DOHH2 (cell line): ENCODE measurements around the gene SBNO2.
A peak's percentile ranks its signal among the peaks of the same experiment; 100 is the strongest.

Experiments used
- H3F3A ChIP-seq: fragments of 200-600 bp; sonication (generic), shearing (Covaris generic); 2 replicates; pipeline ENCODE4 v1.6.0; 2016; ENCODE audit warnings: antibody characterized with exemption, mild to moderate bottlenecking; ENCODE audit not compliant: control insufficient read depth, insufficient read depth
- H3K27ac ChIP-seq: fragments of 200-600 bp; sonication (generic); 2 replicates; pipeline ENCODE4 v1.5.1; 2014; ENCODE audit warnings: low read depth, mild to moderate bottlenecking, low read length, moderate library complexity
- H3K27me3 ChIP-seq: fragments of 200-600 bp; sonication (generic); 2 replicates; pipeline ENCODE4 v1.6.1; 2014; ENCODE audit warnings: mild to moderate bottlenecking, low read length, mixed read lengths; ENCODE audit not compliant: control insufficient read depth
- H3K36me3 ChIP-seq: fragments of 200-600 bp; sonication (generic); 2 replicates; pipeline ENCODE4 v1.6.1; 2014; ENCODE audit warnings: mild to moderate bottlenecking, low read length, moderate library complexity, mixed read lengths; ENCODE audit not compliant: control insufficient read depth
- H3K4me1 ChIP-seq: fragments of 200-600 bp; sonication (generic); 2 replicates; pipeline ENCODE4 v1.6.1; 2014; ENCODE audit warnings: mild to moderate bottlenecking, low read length, mixed read lengths; ENCODE audit not compliant: control insufficient read depth
- H3K4me2 ChIP-seq: fragments of 200-600 bp; sonication (generic); 2 replicates; pipeline ENCODE4 v1.6.0; 2014; ENCODE audit warnings: mild to moderate bottlenecking, low read length, moderate library complexity
- H3K4me3 ChIP-seq: fragments of 200-600 bp; sonication (generic); 2 replicates; pipeline ENCODE4 v1.5.1; 2014; ENCODE audit warnings: mild to moderate bottlenecking, low read length, mixed read lengths
- H3K79me2 ChIP-seq: fragments of 200-600 bp; sonication (generic); 2 replicates; pipeline ENCODE4 v1.6.1; 2014; ENCODE audit warnings: mild to moderate bottlenecking, low read length, mixed read lengths; ENCODE audit not compliant: control insufficient read depth
- H3K9me2 ChIP-seq: fragments of 200-600 bp; sonication (generic); replicated peaks from 2 replicates; pipeline ENCODE4 v1.6.1; 2014; ENCODE audit warnings: mild to moderate bottlenecking, low read length, mixed read lengths; ENCODE audit not compliant: control insufficient read depth
- H3K9me3 ChIP-seq: fragments of 200-600 bp; sonication (generic); 2 replicates; pipeline ENCODE4 v1.6.1; 2014; ENCODE audit warnings: antibody characterized with exemption, low read length, mixed read lengths; ENCODE audit not compliant: control insufficient read depth, insufficient read depth
- H4K20me1 ChIP-seq: fragments of 200-600 bp; sonication (generic); 2 replicates; pipeline ENCODE4 v1.6.0; 2014; ENCODE audit warnings: low read depth, mild to moderate bottlenecking, antibody characterized with exemption, low read length, moderate library complexity; ENCODE audit not compliant: control insufficient read depth, insufficient read depth
- CTCF ChIP-seq: fragments of 200-600 bp; sonication (generic); IDR thresholded peaks from one replicate; pipeline ENCODE4 v1.5.1; 2014; ENCODE audit warnings: antibody characterized with exemption, mild to moderate bottlenecking, low read depth, low read length; ENCODE audit not compliant: poor library complexity, severe bottlenecking
- EZH2phosphoT487 ChIP-seq: fragments of 200-600 bp; sonication (generic); IDR thresholded peaks from 2 replicates; pipeline ENCODE4 v1.6.1; 2017; ENCODE audit warnings: borderline replicate concordance, mild to moderate bottlenecking, antibody characterized with exemption, low read length, moderate library complexity, mixed read lengths

SBNO2 gene

GRCh38 chr19:1090731-1091543 is 83.1 kb downstream of the SBNO2 start:
- peaks cover 14% of the 10 kb centered on the region for H3F3A ChIP-seq
- H3K27ac ChIP-seq = no peak overlapping the region
- H3K27me3 ChIP-seq = no peaks in the 10 kb centered on the region
- peaks cover 43% of the 10 kb centered on the region for H3K79me2 ChIP-seq
- H3K4me3 ChIP-seq = no peak overlapping the region
- no peaks in the 10 kb centered on the region for H3K9me2 ChIP-seq
- no peak for TF ChIP-seq EZH2phosphoT487
- TF ChIP-seq CTCF = no peak
- peaks cover 15% of the 10 kb centered on the region for H4K20me1 ChIP-seq
- H3K4me2 ChIP-seq = no peak overlapping the region
- peaks cover 50% of the 10 kb centered on the region for H3K4me1 ChIP-seq
- H3K36me3 ChIP-seq = peaks cover 77% of the 10 kb centered on the region
- no peaks in the 10 kb centered on the region for H3K9me3 ChIP-seq

- no peaks in the 10 kb centered on the region for H3K27me3 ChIP-seq
- no peaks in the 10 kb centered on the region for H3K9me2 ChIP-seq
- H3K4me3 ChIP-seq = no peak overlapping the region
- H3F3A ChIP-seq = peaks cover 13% of the 10 kb centered on the region
- H3K79me2 ChIP-seq = peaks cover 39% of the 10 kb centered on the region
- no peak overlapping the region for H3K4me2 ChIP-seq
- peaks cover 88% of the 10 kb centered on the region for H3K36me3 ChIP-seq
- TF ChIP-seq EZH2phosphoT487 (no peak), CTCF (no peak)
- H3K9me3 ChIP-seq = no peaks in the 10 kb centered on the region
- peaks cover 15% of the 10 kb centered on the region for H4K20me1 ChIP-seq
- no peak overlapping the region for H3K27ac ChIP-seq
- H3K4me1 ChIP-seq = peaks cover 44% of the 10 kb centered on the region
Observed at GRCh38 chr19:1089891-1090290, 84.2 kb downstream of the SBNO2 start.

- peaks cover 88% of the 10 kb centered on the region for H3K36me3 ChIP-seq
- no peaks in the 10 kb centered on the region for H3K27me3 ChIP-seq
- H3K4me3 ChIP-seq = no peak overlapping the region
- peaks cover 33% of the 10 kb centered on the region for H3K79me2 ChIP-seq
- peaks cover 10% of the 10 kb centered on the region for H4K20me1 ChIP-seq
- peaks cover 13% of the 10 kb centered on the region for H3F3A ChIP-seq
- peak overlapping the region; percentile 61 for H3K4me2 ChIP-seq
- no peaks in the 10 kb centered on the region for H3K9me2 ChIP-seq
- H3K27ac ChIP-seq = peak overlapping the region; percentile 88; the same call in 1 of the 2 replicates
- TF ChIP-seq CTCF = no peak
- no peak for TF ChIP-seq EZH2phosphoT487
- H3K4me1 ChIP-seq = peaks cover 43% of the 10 kb centered on the region
- H3K9me3 ChIP-seq = no peaks in the 10 kb centered on the region
Observed at GRCh38 chr19:1089126-1089771, 84.8 kb downstream of the SBNO2 start.
